GM19035 (cell line): ENCODE data around the gene PSMC4.
"Not testable (repeated sequence)": the region's sequence is repeated elsewhere in the genome, so short reads cannot be mapped to it uniquely, and the experiment has no call there.

Source experiments
- ATAC-seq: cut with Tn5 transposase; IDR thresholded peaks from one replicate; pipeline ENCODE4 v1.9.1; 2021; ENCODE audit not compliant: unreplicated experiment

PSMC4 gene

GRCh38 chr19:39943586-39943985 lies 27.4 kb upstream of the PSMC4 start:
- ATAC-seq, result no peak

GRCh38 chr19:39946532-39946931 lies 24.4 kb upstream of the PSMC4 start:
- no peak for ATAC-seq

DNA sequence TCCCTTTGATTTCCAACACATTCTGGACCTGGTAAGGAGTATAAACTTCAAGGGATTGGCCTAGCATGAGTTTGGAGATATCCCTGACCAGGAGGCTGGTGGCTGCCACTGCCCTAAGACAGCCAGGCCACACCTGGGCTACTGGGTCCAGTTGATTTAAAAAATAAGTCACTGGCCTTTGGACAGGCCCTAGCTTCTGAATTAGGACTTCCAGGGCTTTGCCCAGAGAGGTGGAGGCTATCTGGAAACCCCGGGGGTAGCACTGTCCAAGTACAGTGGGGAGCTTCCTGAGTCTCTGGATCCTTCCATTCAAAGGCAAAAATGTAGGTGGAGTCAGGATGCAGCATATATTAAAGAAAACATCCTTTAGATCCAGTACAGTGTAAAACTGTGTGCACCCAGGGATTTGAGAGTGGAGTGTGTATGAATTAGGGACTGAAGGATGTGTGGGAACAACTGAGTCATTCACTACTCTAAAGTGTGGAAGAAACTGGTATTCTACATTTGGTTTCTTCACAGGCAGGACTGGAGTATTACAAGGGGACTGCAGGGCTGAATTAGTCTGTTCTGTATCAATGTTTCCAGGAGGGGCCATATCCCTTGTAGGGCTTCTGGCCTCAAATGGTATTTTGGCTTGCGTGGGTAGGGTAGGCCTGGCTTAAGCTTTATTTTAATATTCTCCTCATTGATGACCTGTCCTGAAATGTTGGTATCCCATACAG lies 21.8 kb upstream of the PSMC4 start:
- ATAC-seq, result no peak

DNA sequence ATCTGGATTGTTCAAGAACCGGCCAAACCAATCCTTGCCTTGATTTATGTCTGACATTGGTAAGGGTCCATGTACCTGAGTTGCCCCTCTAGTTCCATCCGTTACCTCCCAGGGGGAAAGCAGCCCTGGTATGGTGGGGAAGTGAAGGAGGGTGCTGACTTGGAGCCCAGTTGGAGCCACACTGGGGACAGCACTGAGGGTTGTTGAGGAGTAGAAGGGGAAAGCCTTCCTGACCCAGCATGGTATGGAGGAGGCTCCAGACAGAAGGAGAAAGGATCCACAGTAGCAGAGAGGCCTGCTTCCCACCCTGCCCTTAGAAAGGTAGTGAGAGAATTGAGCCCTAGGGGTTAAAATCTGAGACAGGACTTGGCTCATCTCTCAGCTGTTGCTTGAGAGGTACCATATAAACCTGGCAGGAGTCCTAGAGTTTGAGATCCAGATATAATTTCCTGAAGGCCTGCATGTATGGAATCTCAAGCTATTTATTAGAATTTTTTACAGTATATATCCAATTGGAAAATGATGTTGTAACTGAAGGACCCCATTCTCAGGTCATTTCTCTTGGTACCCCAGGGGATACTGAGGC lies 19.8 kb upstream of the PSMC4 start:
- ATAC-seq, result no peak

DNA sequence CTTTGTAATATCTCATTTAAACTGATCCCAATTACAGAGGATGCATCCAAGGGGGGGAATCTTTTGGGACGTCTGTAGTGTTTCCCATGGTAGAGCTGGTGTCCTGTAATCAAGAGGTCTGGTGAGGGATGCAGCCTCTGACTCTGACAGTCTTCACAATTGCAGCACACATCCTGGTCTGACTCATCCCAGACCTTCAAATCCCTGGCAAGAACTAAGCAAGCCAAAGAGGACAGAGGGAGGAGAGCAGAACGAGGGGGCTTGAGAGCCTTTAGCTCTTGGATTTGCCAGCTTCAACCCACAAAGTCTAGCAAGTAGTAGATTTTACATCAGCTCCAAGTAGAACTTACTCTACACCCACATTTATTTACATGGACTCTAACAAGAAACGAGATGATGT lies 19.3 kb upstream of the PSMC4 start:
- ATAC-seq, result no peak

- ATAC-seq, result no peak
These were observed 17.1 kb upstream of the PSMC4 start for GRCh38 chr19:39953915-39954314.

GRCh38 chr19:39957886-39958285 lies 13.1 kb upstream of the PSMC4 start:
- ATAC-seq, result not testable (repeated sequence)

DNA sequence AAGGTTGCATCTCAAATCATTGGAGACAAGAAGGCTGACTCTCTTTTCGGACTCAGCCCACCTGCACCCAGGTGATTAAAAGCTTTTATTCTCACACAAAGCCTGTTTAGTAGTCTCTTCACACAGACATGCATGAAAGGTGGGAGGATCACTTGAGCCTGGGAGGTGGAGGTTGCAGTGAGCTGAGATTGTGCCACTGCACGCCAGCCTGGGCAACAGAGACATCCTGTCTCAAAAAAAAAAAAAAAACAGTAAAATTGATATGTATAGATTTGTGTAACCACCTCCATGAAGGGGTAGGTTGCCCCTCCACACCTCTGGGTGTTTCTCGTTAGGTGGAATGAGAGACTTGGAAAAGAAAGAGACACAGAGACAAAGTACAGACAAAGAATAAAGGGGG lies 12.0 kb upstream of the PSMC4 start:
- ATAC-seq, result not testable (repeated sequence)

DNA sequence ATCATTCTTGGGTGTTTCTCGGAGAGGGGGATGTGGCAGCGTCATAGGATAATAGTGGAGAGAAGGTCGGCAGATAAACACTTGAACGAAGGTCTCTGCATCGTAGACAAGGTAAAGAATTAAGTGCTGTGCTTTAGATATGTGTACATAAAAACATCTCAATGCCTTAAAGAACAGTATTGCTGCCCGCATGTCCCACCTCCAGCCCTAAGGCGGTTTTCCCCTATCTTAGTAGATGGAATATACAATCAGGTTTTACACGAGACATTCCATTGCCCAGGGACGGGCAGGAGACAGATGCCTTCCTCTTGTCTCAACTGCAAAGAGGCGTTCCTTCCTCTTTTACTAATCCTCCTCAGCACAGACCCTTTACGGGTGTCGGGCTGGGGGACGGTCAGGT lies 11.6 kb upstream of the PSMC4 start:
- not testable (repeated sequence) for ATAC-seq

- no peak for ATAC-seq
These were observed 7.1 kb upstream of the PSMC4 start for GRCh38 chr19:39963898-39964297.

DNA sequence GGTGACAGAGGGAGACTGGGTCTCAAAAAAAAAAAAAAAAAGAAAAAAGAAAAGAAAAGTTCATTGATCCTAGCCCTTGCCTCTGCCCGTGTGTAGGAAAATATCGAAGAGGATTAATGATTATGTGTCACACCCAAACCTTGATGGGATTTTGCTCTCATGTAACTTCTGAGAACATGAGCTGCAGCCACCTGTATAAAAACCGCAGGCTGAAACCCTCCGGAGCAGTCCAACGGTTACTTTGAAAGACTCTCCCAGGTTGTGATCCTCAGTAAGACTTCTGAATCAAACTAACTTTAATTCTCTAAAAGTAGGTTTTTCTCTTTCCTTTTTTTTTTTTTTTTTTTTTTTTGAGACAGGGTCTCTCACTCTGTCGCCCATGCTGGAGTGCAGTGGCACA lies 4.3 kb upstream of the PSMC4 start:
- ATAC-seq, result no peak

- ATAC-seq, result no peak
These were observed 3.4 kb upstream of the PSMC4 start for GRCh38 chr19:39967561-39967960.

- no peak for ATAC-seq
These were observed 2.2 kb upstream of the PSMC4 start for GRCh38 chr19:39968789-39969188.

DNA sequence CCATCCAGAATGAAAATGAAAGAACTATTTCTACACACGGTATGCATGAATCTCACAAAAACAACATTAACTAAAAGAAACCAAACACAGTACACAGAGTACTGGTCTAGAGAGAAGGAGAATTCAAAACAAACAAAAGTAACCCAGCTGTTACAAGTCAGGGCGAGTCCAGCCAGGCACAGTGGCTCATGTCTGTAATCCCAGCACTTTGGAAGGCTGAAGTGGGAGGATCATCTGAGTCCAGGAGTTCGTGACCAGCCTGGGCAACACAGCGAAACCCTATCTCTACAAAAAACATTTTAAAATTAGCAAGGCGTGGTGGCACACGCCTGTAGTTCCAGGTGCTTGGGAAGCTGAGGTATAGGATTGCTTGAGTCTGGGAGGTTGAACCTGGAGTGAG lies 1.7 kb upstream of the PSMC4 start:
- no peak for ATAC-seq

DNA sequence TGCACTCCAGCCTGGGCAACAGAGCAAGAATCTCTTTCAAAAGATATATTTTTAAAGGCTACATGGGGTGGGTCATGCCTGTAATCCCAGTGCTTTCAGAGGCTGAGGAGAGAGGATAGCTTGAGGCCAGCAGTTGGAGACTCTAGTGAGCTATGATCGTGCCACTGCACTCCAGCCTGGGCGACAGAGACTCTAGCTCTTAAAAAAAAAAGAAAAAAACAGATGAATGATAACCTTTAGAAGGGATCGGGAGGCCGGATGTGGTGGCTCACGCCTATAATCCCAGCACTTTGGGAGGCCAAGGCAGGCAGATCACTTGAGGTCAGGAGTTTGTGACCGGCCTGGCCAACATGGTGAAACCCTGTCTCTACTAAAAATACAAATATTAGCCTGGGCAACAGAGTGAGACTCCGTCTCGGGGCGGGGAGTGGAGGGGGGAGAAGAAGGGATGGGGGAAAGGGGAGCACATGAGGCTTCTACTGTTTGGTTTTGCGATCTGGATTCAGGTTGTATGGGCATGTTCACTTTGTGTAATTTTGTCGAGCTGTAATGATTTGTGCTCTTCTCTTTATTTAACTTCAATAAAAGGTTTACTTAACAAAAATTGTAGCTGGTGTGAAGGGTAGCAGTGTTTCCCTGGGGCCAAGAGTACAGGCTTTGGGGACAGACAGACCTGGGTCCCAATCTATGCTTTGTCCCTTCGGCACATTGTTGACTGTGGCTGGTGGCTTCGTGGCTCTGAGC lies 1.1 kb upstream of the PSMC4 start:
- ATAC-seq, result no peak

DNA sequence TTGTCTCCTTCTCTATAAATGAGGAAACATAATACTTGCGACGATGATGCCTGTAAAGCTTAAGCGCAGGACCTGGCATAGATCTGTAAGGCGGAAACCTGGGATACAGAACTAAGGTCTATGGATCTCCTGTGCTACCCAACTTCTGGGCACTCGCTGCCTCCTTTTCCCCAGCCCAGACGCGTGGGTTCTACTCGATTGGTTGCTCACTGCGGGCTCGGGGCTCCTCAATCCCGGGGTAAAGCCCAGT lies 615 bp upstream of the PSMC4 start:
- ATAC-seq, result no peak

DNA sequence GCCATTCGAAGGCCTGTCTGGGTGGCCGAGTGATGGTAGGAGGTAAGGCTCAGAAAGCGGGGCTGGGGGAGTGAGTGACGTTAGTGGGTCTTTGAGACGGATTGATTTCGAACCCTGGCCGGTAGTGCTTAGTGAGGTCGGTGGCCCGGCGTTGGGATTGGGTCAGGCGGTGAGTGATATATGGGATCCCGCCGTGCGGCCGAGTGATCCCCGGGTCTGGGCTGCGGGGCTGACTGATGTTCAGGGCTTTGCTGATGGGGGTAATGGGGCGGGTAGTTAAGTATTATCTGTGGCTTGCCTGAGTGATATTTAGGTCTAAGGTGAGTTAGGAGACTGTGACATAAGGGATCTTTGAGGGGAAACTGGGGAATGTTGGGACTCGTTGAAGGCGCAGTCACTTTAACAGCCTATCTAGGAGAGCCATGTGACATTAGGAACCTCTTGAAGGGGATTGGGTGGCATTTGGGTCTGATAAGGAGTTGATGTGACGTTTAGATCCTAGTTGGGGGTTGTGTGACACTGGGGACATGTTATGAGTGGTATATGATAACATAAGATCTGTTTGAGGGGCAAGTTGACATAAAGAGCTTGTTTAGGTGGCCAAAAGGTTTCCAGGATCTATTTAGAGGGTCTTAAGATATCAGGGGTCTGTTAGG lies 543 bp downstream of the PSMC4 start:
- no peak for ATAC-seq

DNA sequence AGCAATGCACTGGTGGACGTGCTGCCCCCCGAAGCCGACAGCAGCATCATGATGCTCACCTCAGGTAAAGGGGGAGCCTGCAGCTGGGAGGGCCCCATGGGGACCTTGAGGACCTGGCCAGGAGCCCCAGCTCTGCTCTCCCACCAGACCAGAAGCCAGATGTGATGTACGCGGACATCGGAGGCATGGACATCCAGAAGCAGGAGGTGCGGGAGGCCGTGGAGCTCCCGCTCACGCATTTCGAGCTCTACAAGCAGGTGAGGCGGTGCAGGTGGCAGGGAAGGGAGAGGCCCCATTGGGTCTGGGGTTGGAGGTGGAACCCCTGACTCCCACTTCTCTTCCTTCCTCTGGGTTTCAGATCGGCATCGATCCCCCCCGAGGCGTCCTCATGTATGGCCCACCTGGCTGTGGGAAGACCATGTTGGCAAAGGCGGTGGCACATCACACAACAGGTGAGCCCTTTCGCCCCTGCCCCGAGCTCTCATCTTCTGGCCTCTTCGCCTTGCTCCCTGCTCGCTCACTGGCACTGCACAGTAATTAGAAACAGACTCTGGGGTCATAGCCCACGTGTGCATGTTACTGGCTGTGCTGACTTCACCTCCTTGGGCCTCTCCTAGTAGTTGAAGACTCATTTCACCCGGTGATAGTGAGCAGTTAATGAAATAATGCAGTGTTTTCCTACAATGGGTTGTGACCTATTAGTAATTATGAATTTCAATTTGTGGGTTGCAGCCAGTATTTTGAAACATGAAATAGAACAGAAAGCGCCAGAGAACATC lies 3.6 kb downstream of the PSMC4 start:
- ATAC-seq, result no peak

DNA sequence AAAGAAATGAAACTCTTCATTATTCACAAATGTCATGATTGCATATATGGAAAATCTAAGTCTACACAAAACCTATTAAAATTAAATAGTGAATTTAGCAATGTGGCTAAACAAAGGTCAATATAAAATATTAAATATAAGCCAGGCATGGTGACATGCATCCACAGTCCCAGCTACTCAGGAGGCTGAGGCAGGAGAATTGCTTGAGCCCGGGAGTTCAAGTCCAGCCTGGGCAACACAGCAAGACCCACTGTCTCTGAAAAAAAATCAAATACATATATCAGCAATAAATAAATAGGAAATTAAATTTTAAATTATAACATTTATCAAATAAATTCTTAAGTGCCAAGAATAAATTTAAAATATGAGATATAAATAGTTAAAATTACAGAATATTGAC lies 11.9 kb downstream of the PSMC4 start:
- no peak for ATAC-seq

GRCh38 chr19:39983695-39984300 lies 12.8 kb downstream of the PSMC4 start:
- no peak for ATAC-seq

DNA sequence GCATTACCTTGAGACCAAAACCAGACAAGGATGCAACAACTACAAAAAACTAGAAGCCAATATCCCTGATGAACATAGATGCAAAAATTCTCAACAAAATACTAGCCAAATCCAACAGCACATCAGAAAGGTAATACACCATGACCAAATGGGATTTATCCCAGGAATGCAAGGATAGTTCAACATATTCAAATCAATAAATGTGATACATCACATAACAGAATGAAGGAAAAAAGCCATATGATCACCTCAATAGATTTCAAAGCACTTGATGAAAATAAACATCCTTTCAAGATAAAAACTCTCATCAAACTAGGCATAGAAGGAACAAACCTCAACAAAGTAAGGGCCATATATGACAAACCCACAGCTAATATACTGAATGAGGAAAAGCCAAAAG lies 15.7 kb downstream of the PSMC4 start:
- no peak for ATAC-seq
